Heart left ventricle (tissue), 16 donors: ENCODE results near the gene PRODH2. TPM values are rescaled to one million over a fixed set of nuclear protein-coding genes. Genes with fewer than 3 reads are reported as not detected.

ENCODE experiments used
- ATAC-seq, 4 donors: fragments of 200-7000 bp; cut with Tn5 transposase; one replicate each; pipeline ENCODE4 v1.9.1; 2020 to 2022; ENCODE audit warnings: moderate library complexity in 4 of 4, mild to moderate bottlenecking in 3 of 4, moderate number of reproducible peaks in 1 of 4
- DNase-seq, 5 donors: peaks; one replicate each; pipeline ENCODE4 v3.0.0-alpha.2; 2020
- H3K27ac ChIP-seq, 12 donors: fragments of 200-600 bp; sonication (generic) in 4 of 12; one replicate each; pipeline versions ENCODE4 v1.5.0 to v1.8.0; 2016 to 2022; ENCODE audit warnings: mild to moderate bottlenecking in 2 of 12
- H3K27me3 ChIP-seq, 9 donors: fragments of 200-600 bp; sonication (generic) in 2 of 9; one replicate each; pipeline versions ENCODE4 v1.5.1 to v1.8.0; 2016 to 2022; ENCODE audit warnings: mild to moderate bottlenecking in 3 of 9
- H3K36me3 ChIP-seq, 9 donors: fragments of 200-600 bp; sonication (generic) in 2 of 9; one replicate each; pipeline versions ENCODE4 v1.5.0 to v1.8.0; 2018 to 2022; ENCODE audit warnings: mild to moderate bottlenecking in 2 of 9
- H3K4me1 ChIP-seq, 12 donors: fragments of 200-600 bp; sonication (generic) in 4 of 12; one replicate each; pipeline versions ENCODE4 v1.5.0 to v1.8.0; 2016 to 2022; ENCODE audit warnings: mild to moderate bottlenecking in 3 of 12
- H3K4me3 ChIP-seq, 12 donors: fragments of 200-600 bp; sonication (generic) in 4 of 12; one replicate each; pipeline versions ENCODE4 v1.5.0 to v1.8.0; 2017 to 2022; ENCODE audit warnings: mild to moderate bottlenecking in 9 of 12, moderate library complexity in 4 of 12
- H3K9me3 ChIP-seq, 12 donors: fragments of 200-600 bp; sonication (generic) in 4 of 12; one replicate each; pipeline versions ENCODE4 v1.5.0 to v1.8.0; 2016 to 2022; ENCODE audit warnings: mild to moderate bottlenecking in 1 of 12
- POLR2A ChIP-seq, 2 donors: fragments of 450-650 bp; IDR thresholded peaks; one replicate each; pipeline ENCODE4 v1.6.1; 2017; ENCODE audit warnings: antibody characterized with exemption in 2 of 2, mild to moderate bottlenecking in 2 of 2, moderate library complexity in 2 of 2
- WGBS, 4 donors: extraction: QIAGEN DNeasy Blood & Tissue Kit in 2 of 4; methylation state at CpG; one replicate each; pipeline versions ENCODE4 v1.1.5 to v1.1.7; 2013 to 2018; 5-methylcytosine and 5-hydroxymethylcytosine counted together
- intact Hi-C, 10 donors: fragments of 100-400 bp; cut with DNase I; formaldehyde crosslinking; loops; one replicate each; pipeline versions ENCODE4 v1.11.1 to v1.14.2; 2022
- polyA plus RNA-seq, 2 donors: library from polyadenylated mRNA; stranded (reverse); fragments of 200-250 nt; gene quantifications; one replicate each; pipeline ENCODE4 v1.2.3, GENCODE V29; 2013
- total RNA-seq, 9 donors: library from RNA; depleted of rRNA in 2 of 9; stranded (reverse); fragments of >200 nt in 2 of 9; fragmentation: NEBNext Ultra II Directional in 3 of 9; extraction: Animal tissue kit (Norgen Biotek cat#: 25700) in 3 of 9; gene quantifications; one replicate each; pipeline versions ENCODE4 v1.1.0 to v1.2.4, GENCODE V29; 2016 to 2023
- TF ChIP-seq, protein P1 (sequence below), 12 donors: fragments of 200-600 bp; sonication (generic) in 4 of 12; IDR thresholded peaks; one replicate each; pipeline versions ENCODE4 v1.5.0 to v1.8.0; 2018 to 2022; ENCODE audit warnings: antibody characterized with exemption in 12 of 12, mild to moderate bottlenecking in 5 of 12
- donor health status: ischemic (EF 13 %, LVEDD 7.1; RV severe dilation, severe dysfunction).
- donor health status: healthy with polysubstance abuse.
- donor health status: DM: no; HTN: yes; CAD: no.
- donor health status: DM: no; HTN: no; CAD: no.
- donor health status: ischemic (EF 25% LVEDD 6.9; RV normal size, moderate dysfunction).
- donor health status: ischemic (EF 25% LVEDD 5.7; RV mildly dilated, moderate dysfunction).
- donor health status: healthy.
- donor health status: DM: yes; HTN: yes; CAD: no.
- donor health status: ischemic (EF 35%, LVEDD 5.7; RV mildly dilated, moderate dysfunction).
- donor health status: nonischemic (EF 11% LVEDD 7.7; RV severe dilation, severe dysfunction).
- donor health status: DM: yes; HTN: yes; CAD: no.
- donor health status: PGD.
- donor health status: ischemic (EF 29% LVEDD 5.4; RV normal size, mild dysfunction).
- donor health status: nonischemic (EF 23%, LVEDD 6.1; RV moderate dilation, normal function).

PRODH2 gene
- total and polyA plus RNA-seq, 11 donors = not detected

DNA sequence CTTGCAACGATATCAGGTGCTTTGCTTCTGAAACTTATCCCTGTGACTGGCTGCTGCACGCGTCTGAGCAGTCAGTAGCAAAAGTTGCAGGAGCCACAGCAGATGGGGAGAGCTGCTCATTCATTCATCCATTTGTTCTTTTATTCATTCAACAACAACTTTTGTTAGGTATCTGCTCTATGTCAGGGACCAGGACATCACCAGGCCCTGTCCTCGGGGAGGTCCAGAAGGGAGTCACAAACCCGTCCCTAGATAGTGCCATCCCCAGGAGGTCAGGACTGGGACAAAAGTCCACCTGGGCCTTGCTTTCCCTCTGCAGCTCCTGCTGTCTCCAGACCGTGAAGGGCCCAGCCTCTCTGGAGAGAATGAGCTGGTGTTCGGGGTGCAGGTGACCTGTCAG, 34.7 kb downstream of the PRODH2 start:
- Histone ChIP-seq H3K4me1 (peaks cover 0 to 17% (median 5%) of the 10 kb centered on the region in 12 donors), H3K9me3 (no peaks in the 10 kb centered on the region), H3K27ac (no peak overlapping the region), H3K4me3 (no peak overlapping the region), H3K27me3 (no peaks in the 10 kb centered on the region), H3K36me3 (peaks cover 0 to 46% (median 12%) of the 10 kb centered on the region in 9 donors)
- TF ChIP-seq POLR2A (IDR thresholded peaks at IDR 0.05) = no peak
- TF ChIP-seq, protein P1, sequence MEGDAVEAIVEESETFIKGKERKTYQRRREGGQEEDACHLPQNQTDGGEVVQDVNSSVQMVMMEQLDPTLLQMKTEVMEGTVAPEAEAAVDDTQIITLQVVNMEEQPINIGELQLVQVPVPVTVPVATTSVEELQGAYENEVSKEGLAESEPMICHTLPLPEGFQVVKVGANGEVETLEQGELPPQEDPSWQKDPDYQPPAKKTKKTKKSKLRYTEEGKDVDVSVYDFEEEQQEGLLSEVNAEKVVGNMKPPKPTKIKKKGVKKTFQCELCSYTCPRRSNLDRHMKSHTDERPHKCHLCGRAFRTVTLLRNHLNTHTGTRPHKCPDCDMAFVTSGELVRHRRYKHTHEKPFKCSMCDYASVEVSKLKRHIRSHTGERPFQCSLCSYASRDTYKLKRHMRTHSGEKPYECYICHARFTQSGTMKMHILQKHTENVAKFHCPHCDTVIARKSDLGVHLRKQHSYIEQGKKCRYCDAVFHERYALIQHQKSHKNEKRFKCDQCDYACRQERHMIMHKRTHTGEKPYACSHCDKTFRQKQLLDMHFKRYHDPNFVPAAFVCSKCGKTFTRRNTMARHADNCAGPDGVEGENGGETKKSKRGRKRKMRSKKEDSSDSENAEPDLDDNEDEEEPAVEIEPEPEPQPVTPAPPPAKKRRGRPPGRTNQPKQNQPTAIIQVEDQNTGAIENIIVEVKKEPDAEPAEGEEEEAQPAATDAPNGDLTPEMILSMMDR (IDR thresholded peaks at IDR 0.05) = no peak
- ATAC-seq (no peak), DNase-seq (no peak)
- intact Hi-C loops = loop anchor here in 2 of 10 donors (10.0 kb wide), 2 partner anchors 107 to 157 kb away; partner anchors contain the start of gene LRFN3 (in 1 of the 2)
- 79 to 97% (median 91%) methylated on average over 7 of the region's 7 CpGs for WGBS, 4 donors

DNA sequence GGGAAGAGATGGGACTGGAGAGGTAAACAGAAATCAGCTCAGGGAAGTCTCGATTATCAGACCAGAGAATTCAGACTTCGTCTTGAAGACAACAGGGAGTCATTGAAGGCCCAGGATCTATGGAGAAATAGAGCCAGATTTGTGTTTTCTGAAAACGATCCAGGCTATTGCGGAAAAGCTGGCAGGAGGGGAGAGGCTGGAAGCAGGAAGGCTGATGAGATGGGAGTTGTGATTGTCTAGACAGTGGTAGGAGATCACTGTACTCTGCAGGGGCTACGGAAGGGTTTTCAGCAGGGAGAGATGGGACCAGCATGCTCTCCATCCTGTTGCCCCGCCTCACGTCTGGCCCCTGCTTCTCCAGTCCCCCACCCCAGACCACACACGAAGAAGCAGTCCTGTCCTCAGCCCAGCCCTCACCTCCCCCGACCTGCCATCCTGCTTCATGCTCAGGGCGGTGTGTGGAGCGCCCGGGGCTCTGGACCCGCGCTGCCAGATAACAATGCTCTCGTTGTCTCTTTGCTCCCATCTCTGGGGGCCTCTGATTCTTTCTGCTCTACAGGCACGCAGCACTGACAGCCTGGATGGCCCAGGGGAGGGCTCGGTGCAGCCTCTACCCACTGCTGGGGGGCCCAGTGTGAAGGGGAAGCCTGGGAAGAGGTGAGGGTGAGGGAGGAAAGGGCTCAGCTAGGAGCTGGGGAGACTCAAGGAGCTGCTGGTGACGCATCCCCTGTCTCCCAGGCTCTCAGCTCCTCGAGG, 35.4 kb downstream of the PRODH2 start:
- intact Hi-C loops = loop anchor here in 2 of 10 donors (10.0 kb wide), 2 partner anchors 108 to 158 kb away; partner anchors contain the start of gene LRFN3 (in 1 of the 2)
- 66 to 76% (median 74%) methylated on average over 17 to 19 of the region's 19 CpGs for WGBS, 4 donors
- DNase-seq = no peak

DNA sequence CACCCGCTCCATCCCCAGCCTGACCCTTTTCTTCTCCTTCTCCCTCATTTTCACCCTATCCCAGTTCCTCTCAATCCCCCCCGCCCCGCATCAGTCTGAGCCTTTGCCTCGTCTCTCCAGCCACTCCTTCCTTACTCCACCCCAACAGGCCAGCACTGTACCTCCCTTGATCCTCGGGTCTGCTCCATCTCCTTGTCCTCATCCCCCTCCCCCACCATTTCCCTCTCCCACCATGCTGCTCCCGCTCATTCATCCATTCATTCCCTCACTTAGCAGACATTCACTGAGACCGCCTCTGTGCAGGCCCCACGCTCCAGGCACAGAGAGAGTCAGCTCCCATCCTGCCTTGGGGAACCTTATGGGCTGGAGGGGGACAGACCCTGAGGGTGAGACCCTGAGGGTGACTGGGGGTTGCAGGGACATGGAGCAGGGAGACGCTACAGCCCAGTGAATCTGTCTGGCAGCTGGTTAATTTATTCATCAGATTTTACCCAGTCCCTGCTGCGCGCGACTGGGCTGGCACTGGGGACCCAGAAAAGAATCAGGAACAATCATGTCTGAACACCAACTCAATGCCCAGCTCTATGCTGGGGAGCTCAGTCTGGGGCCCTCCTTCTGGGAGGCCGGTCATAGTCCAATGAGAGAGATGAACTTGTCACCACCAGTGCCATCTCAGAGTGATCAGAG, 36.4 kb downstream of the PRODH2 start:
- H3K9me3 ChIP-seq = no peaks in the 10 kb centered on the region
- ATAC-seq (no peak), DNase-seq (no peak)
- peak overlapping the region in 3 of 12 donors; percentile 1 to 77 (median 58) for H3K27ac ChIP-seq
- TF ChIP-seq POLR2A (IDR thresholded peaks at IDR 0.05) = no peak
- TF ChIP-seq, protein P1 (IDR thresholded peaks at IDR 0.05) = no peak
- H3K4me3 ChIP-seq = peak overlapping the region; percentile 68 to 99 (median 92)
- peaks cover 0 to 31% (median 9%) of the 10 kb centered on the region in 9 donors for H3K36me3 ChIP-seq
- 56 to 62% (median 57%) methylated on average over 13 of the region's 13 CpGs for WGBS, 4 donors
- no peaks in the 10 kb centered on the region for H3K27me3 ChIP-seq
- intact Hi-C loops = loop anchor here in 2 of 10 donors (10.0 kb wide), 2 partner anchors 109 to 159 kb away; partner anchors contain the start of gene LRFN3 (in 1 of the 2)
- peaks cover 0 to 17% (median 5%) of the 10 kb centered on the region in 12 donors for H3K4me1 ChIP-seq

More for the DNA sequence above, 35.4 kb downstream of the PRODH2 start:
- TF ChIP-seq, protein P1 (IDR thresholded peaks at IDR 0.05) = no peak
- no peak for TF ChIP-seq POLR2A (IDR thresholded peaks at IDR 0.05)
- Histone ChIP-seq H3K27me3 (no peaks in the 10 kb centered on the region), H3K4me3 (no peak overlapping the region), H3K36me3 (peaks cover 0 to 39% (median 10%) of the 10 kb centered on the region in 9 donors), H3K9me3 (no peaks in the 10 kb centered on the region), H3K27ac (no peak overlapping the region), H3K4me1 (peaks cover 0 to 17% (median 5%) of the 10 kb centered on the region in 12 donors)
- no peak for ATAC-seq
